HS-27A (cell line): ENCODE results near the gene CHST3.
"Not testable (repeated sequence)": the region's sequence is repeated elsewhere in the genome, so short reads cannot be mapped to it uniquely, and the experiment has no call there.

Source experiments
- DNase-seq: peaks from one replicate; pipeline ENCODE4 v3.0.0-alpha.2; 2012; ENCODE audit warnings: low read depth, missing footprints

Gene CHST3, protein sequence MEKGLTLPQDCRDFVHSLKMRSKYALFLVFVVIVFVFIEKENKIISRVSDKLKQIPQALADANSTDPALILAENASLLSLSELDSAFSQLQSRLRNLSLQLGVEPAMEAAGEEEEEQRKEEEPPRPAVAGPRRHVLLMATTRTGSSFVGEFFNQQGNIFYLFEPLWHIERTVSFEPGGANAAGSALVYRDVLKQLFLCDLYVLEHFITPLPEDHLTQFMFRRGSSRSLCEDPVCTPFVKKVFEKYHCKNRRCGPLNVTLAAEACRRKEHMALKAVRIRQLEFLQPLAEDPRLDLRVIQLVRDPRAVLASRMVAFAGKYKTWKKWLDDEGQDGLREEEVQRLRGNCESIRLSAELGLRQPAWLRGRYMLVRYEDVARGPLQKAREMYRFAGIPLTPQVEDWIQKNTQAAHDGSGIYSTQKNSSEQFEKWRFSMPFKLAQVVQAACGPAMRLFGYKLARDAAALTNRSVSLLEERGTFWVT

DNA sequence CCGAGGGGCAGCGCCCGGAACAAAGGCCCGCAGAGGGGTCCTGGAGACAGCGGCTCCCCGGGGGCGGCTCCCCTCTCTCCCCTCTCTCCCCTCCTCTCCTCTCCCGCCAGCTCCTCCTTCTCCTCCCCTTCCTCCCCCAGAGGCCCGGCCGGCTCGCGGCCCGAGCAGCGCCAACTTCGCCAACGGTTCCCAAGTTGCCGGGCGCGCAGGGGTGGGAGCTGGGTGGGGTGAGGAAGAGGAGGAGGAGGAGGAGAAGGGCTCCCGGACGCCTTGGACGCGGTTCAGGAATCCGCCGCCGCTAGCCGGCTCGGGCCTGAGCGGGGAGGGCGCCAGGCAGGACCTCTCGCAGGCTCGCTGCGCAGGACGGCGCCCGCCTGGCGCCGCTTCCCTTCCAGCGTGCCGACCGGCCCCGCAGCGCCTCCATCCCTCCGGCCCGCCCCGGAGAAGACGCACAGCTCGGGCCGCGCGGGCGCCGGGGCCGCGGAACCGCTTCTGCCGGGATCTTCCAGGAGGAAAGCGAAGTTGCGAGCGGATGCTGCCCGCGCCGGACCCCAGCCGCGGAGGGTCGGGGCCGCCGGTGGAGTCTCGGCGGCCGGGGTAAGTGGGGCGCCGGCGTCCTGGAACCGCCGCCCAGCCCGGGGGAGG, at the start of gene CHST3:
CHST3 (plus strand) TSS at position 298 of the 645 bp plus-strand sequence. CDS start 41,448 bp downstream, outside the sequence.
- DNase-seq = no peak

DNA sequence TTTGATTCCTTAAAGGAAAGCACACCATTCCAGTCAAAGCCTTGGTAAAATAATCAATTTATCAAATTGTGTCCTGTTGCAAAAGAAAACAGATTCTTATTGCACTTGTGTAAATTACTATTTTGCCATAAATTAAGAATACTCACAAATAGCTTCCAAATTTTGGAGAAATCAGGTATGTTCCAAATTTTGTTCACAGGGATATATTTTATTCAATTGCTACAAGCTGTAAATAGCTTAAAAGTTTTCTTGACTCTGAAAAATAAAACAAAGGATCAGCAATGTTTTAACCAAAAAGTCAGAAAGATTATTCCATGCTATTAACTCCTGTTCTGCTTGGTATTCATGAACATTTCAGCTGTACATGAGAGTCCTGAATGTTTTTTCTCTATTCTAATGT, 47.4 kb upstream of the CHST3 start:
- DNase-seq = no peak

DNA sequence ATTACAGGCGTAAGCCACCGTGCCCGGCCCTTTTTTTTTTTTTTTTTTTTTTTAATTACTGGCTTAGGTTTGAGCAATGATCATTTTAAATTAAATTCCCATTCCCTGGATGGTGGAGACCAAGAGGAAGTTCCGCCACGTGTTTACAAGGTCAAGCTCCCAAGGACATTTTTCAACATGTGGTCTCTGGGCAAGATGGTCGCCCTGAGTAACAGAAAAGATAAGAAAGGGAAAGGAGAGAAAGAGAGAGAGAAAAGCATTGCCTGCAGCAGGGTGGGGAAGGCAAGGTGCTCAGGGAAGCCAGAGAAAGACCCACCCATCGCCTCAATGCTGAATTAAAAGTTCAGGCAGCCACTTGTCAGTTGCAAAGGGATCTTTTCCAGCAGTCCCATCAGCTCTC, 45.2 kb upstream of the CHST3 start:
- no peak for DNase-seq

DNA sequence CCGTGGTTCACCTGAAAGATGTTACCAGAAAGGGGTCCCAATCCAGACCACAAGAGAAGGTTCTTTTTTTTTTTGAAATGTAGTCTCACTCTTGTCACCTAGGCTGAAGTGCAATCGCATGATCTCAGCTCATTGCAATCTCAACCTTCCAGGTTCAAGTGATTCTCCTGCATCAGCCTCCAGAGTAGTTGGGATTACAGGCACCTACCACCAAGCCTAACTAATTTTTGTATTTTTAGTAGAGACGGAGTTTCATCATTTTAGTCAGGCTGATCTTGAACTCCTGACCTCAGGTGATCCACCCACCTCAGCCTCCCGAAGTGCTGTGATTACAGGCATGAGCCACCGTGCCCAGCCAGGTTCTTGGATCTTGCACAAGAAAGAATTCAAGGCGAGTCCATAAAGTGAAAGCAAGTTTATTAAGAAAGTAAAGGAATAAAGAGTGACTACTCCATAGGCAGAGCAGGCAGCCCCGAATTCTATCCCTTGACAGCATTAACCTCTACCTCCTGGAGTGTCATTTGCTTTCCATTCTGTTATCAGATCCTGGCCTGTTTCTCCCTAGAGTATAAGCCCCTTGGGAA, 44.1 kb upstream of the CHST3 start:
- not testable (repeated sequence) for DNase-seq

DNA sequence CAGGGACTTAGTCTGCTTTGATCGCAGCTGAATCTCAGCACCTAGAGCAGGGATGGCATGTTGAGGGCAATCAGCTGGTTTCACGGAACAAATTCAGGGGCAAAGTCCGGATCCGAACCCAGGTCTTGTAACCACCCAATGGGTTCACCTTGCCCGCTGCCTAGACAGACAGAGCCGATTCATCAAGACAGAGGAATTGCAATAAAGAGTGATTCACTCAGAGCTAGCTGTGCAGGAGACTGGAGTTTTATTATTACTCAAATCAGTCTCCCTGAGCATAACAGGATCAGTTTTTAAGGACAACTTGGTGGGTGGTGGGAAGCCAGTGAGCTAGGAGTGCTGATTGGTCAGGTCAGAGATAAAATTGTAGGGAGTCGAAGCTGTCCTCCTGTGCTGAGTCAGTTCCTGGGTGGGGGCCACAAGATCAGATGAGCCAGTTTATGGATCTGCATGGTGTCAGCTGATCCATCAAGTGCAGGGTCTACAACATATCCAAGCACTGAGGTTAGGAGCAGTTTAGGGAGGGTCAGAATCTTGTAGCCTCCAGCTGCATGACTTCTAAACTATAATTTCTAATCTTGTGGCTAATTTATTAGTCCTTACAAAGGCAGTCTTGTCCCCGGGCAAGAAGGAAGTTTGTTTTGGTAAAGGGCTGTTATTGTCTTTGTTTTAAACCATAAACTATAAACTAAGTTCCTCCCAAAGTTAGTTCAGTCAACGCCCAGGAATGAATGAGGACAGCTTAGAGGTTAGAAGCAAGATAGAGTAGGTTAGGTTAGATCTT, 43.5 kb upstream of the CHST3 start:
- DNase-seq = no peak

DNA sequence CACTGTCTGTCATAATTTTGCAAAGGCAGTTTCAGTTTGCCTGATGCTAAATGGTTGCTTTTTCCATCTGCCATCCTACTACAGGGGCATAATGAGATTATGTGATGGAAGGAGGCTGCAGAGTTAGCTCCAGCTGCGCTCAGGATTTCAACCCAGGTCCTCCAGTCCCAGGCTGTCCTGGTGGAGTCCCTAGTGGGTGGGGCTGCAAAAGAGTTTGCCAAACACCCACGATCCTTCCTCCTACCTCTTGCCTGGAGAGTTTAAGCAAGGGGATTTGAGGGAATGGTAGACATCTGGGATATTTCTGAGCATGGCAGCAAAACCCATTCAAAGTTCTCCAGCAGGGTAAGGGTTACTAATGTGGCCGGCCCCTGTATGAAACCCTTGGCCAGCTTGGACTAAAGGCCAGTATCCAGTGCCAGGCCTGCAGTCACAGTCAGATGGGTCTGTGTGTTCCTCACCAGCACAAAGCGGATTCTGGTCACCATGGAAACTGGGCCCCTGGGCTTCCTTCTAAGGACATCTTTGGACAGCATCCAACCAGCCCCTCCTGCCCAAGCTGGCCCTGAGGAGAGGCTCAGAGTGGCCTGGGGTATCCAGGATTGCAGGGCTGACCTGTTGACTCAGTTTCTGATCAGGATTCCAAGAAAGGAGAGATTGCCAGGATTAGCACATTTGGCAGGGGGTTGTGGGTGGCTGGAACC, 42.7 kb upstream of the CHST3 start:
- no peak for DNase-seq

DNA sequence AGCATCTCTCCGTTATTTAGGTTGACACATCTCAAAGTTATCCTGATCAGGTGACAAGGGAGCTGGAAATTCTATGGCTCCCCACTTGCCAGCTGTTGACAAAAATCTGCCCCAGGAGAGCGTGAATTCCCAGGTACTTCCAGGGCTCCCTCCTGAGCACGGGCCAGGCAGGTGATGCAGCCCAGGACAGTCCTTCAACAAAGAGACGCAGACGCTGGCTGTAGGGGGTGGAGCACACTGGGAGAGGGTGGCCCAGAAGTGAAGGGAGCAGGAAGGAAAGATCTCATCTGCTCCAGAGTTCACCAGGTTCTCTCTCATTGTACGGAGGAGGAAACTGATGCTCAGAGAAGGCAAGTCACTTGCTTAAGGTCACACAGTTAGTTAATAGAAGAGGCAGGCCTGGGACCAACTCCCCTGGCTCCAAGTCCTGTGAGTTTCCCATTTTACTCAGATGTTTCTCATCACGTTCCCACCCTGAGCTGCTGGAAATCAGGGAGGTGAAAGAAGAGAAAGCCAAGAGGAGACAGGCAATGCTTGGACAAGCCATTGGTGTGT, 41.0 kb upstream of the CHST3 start:
- no peak for DNase-seq

DNA sequence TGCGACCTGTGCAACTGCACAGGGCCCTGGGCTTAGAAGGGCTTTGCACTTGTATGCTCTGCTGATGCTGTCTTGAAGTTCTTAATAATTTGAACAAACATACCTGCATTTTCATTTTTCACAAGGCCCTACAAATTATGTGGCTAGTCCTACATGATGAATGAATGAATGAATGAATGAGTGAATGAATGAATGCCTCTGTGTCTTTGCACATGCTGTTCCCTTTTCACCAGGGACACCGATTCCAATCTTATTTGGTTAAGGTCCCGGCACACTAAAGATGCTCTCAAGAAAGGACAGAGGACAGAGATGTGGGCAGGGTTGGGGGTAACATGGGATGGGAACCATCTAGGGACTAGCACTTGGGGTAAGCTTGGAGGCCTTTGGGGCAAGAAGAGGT, 39.4 kb upstream of the CHST3 start:
- DNase-seq = no peak

DNA sequence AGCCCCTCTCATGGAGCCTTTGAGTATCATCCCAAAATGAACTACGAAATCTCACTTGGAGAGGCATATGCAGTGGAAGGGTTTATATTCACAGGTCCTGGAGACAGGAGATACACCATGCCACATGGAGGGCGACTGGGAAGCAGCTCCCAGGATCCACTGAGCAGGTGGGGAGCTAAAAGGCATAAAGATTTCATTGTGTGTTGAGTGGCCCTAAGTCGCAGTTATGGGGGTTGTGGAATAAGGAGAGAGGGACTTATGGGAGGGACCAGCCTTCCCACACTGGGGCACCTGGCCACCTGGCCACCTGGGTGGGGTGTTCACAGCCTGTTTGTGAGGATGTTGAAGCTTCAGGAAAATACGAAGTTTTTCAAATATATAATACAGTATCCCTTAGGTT, 37.0 kb upstream of the CHST3 start:
- DNase-seq = no peak

DNA sequence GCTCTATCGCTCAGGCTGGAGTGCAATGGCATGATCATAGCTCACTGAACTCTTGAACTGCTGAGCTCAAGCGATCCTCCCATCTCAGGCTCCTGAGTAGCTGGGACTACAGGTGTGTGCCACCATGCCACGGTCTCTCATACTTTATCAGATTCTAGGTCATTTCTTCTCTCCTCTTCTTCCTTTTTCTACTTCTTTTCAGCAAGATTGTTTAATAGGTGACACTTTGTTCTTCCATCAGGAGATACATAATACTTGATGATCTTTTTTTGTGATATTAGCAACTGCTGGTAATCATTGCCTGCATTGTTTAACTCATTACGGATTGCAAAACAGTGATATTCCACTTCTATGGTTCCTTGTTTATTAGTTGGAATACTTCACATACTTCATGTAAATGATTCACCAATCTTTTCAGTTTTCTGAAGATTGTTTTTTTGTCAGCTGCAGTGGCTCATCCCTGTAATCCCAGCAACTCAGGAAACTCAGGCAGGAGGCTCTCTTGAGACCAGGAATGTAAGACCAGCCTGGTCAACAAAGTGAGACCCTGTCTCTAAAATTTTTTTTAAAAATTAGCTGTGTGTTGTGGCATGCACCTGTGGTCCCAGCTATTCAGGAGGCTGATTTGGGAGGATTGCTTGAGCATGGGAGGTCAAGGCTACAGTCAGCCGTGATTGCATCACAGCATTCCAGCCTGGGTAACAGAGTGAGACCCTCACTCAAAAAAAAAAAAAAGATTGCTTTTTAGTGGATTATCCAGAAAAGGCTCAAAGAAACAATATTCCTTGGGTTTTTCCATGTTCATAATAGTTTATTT, 36.2 kb upstream of the CHST3 start:
- DNase-seq = no peak

DNA sequence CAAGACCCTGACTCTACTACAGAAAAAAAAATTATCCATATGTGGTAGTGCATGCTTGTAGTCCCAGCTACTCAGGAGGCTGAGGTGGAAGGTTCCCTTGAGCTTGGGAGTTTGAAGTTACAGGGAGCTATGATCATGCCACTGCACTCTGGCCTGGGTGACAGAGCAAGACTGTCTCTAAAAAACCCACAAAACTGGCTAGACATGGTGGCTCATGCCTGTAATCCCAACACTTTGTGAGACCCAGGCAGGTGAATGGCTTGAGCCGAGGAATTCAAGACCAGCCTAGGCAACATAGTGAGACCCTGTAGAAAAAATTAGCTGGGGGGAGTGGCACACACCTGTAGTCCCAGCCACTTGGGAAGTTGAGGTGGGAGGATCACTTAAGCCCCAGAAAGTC, 32.9 kb upstream of the CHST3 start:
- no peak for DNase-seq

DNA sequence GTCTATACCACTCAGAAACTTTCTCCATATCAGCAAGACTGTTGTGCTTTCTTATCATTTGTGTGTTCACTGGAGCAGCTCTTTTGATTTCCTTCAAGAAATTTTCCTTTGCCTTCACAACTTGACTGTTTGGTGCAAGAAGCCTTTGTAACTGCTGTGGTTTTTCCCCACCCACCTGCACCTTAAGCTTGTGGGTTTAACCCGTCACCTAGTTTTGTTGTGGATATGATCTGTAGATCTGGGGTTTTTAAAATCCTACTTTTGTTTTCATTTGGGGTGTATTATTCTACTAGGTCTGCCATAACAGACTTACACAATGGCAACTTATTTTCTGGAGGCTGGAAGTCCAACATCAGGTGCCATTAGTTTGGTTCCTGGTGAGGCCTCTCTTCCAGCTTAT, 30.5 kb upstream of the CHST3 start:
- no peak for DNase-seq

DNA sequence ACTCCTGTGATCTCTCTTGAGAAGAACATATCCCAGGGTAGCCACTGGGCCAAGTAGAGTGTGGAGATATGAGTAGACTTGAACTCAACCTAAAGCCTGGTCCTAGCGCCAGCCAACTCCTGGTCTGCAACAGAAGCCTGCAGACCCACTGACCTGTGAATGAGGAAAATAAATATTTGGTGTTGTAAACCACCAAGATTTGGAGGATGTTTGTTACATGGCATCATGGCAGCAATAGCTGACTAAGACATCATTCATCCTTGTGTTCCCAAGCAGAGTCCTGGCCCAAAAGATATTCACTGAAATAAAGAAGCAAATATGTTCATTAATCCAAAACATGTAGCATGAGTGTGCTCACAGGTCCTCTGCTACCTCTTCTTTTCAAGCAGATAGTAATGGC, 26.0 kb upstream of the CHST3 start:
- DNase-seq = no peak

DNA sequence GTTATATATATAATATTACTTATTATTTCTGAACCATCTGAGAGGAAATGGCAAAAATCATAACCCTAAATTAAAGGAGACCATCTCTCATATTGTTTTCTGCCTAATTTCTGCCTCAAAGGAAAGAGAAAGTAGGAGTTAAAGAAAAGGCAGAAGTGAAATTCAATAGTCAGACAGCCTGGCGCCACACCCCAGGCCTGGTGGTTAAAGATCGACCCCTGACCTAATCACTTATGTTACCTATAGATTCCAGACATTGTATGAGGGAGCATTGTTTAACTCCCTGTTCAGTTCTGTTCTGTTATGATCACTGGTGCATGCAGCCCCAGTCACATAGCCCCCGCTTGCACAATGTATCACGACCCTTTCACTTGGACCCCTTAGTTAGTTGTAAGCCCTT, 24.9 kb upstream of the CHST3 start:
- no peak for DNase-seq

DNA sequence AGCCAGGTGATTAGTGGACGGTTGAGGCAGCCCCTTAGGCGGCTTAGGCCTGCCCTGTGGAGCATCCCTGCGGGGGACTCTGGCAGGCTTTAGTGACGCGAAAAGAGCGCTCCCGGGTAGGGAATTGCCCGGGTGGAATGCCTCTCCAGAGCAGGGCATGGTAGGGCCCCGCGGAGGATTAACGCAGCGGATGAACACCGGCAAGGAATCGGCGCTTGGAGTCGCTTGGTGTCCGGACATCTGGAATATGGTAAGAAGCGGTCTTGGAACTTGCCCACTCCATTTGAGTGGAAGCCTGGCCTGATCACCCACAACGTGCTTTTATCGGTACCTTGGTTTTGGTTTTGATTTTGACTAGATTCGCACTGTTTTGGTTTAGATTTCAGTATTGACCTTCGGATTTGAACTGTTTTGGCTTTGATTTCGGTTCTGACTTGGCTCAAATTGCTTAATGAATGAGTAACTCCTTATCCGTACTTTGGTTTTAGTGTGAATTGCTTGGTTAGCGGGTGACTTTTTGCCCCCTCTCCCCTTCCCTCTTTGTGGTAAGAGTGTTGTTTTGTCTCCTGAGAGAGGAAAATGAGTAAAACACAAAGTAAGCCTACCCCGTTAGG, 24.2 kb upstream of the CHST3 start:
- DNase-seq = no peak

DNA sequence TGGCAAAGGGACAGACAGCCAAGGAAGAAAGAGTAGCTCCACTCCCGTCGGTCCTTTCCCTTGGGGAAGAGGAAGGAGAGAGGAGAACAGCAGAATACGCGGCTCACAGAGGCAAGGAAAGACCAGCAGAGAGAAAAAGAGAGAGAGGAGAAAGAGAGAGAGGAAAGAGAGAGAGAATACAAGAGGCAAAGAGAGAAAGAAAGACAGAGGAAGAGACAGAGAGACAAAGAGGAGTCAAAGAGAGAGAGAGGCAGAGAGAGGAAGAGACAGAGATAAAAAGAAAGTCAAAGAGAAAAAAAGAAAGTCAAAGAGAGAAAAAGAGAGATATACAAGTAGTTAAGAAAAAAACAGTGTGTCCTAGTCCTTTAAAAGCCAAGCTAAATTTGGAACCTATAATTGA, 23.4 kb upstream of the CHST3 start:
- no peak for DNase-seq

DNA sequence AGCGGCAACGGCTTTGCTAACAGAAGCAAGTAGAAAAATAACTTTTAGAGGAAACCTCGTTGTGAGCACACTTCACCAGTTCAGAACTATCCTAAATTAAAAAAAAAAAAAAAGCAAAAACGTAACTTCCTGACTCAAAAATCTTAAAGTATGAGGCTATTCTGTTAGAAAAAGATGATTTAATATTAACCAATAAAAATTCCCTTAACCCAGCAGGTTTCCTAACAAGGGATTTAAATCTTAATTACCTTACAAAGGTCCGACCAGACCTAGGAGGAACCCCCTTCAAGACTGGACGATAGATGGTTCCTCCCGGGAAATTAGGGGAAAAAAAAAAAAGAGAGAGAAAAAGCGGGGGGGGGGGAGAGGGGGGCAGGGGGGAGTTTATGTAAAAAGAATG, 22.9 kb upstream of the CHST3 start:
- no peak for DNase-seq

DNA sequence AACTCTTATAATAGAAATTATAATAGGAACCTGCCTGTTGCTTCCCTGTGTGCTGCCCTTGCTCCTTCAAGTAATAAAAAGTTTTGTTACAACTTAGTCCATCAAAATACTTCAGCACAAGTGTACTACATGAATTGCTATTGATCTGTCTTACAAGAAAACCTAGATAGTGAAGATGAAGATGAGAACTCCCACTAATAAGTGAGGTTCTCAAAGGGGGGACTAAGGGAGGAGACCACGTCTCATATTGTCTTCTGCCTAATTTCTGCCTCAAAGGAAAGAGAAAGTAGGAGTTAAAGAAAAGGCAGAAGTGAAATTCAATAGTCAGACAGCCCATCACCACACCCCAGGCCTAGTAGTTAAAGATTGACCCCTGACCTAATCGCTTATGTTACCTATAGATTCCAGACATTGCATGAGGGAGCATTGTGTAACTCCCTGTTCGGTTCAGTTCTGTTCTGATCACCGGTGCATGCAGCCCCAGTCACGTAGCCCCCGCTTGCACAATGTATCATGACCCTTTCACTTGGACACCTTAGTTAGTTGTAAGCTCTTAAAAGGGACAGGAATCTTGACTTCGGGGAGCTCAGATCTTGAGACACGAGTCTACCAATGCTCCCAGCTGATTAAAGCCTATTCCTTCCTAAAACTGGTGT, 18.2 kb upstream of the CHST3 start:
- no peak for DNase-seq

DNA sequence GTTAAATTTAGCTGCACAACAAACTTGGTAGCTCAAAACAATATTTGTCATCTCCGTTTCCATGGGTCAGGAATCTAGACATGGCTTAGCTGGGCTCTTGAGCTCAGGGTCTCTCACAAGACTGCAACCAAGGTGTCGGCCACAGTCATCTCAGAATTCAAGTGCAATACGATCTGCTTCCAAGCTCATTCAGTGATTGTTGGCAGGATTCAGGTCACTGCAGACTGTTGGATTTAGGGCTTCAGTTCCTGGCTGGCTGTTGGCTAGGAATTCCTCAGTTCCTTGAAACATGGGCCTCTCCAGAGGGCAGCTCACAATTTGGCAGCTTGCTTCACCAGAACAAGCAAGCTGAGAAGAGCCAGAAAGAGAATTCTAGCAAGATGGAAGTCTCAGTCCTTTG, 17.5 kb upstream of the CHST3 start:
- no peak for DNase-seq
